TTC549 (cell line): Measurements from ENCODE around the gene LSAMP.

Source experiments
- FAIRE-seq: peaks from 2 replicates; lab custom pipeline; 2012; peaks lifted over from hg19 to GRCh38; lab: Jason Lieb, UNC

LSAMP gene

DNA sequence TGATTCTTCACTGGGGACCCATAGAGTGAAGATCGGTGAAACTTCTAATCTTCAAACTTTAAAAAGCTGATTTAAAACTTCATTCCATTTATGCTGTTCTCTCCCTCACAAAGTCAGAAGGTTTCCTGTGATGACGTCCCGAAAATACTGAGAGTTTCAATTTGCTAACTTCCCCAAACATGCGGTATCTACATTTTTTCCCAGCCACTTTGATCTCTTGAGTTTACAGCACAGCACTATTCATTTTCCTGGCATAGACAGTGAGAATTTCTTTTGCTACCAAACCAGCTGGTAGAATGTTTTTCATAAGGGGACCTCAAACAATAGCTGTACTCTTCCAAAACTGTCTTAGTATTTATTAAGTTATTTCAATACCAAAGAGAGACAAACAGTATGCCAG is 156.8 kb downstream of the LSAMP start:
- FAIRE-seq: no peak

DNA sequence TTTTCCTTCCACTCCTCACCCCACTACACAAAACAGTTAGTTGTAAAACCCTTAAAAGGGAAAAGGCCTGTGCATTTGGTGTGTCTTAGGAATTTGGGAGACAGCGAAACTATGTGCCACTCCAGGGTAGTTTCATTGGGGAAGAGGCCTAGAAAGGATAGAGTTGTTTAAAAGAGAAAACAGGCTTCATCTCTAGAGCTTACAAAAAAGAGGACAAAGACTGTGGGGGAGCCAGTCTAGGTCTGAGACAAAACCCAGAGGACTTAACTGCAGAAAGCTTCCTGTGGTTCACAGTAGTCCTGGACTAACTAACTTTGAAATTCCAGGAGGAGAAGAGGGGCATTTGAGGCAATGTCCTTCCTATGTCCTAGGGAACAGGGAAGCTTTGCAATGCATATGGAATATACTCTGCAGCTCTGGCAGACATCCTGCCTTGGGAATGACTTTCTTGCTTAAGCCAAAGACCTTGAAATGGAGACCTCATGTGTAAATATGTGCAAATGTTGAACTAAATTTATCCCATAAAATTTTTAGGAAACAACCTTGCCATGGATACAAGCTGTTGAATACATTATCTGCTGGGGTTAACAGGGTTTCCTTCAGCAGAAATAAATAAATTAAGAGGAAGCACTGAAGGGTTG is 159.4 kb downstream of the LSAMP start:
- FAIRE-seq: no peak

DNA sequence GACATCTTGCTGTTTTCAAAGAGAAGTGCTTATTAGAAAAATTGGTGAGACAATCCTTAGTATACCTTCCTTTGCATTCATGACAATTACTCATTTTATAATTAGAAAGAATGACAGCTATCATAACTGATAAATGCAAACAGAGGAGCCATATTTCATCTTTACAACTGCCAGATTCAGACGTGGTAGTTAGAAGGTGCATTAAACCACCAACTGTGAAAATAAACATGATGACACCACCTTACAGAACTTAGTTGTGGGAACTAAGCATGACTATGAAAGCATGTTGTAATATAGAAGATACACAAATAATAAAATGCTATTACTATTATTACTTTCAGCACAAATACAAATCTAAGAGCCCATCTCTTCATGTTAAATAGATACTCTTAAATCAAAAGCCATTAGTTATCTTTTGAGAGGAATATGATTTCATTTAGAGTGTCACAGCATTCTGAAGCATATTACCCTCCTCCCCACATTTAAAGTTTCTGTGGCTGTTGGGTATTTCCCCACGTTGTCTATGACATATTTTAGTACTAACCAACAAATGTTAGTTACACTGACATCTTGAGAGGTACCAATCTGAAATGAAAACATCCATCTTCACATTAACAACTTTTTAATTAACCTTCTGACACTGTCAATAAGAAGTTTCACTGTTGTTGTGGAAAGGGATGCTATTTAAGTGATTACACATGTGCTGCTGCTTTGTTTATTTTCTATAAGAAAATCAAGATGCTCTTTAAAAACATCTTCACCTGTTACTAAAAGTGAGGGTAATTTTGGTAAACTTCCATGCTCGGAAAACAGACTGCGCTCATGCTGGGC is 163.8 kb downstream of the LSAMP start:
- no peak for FAIRE-seq

DNA sequence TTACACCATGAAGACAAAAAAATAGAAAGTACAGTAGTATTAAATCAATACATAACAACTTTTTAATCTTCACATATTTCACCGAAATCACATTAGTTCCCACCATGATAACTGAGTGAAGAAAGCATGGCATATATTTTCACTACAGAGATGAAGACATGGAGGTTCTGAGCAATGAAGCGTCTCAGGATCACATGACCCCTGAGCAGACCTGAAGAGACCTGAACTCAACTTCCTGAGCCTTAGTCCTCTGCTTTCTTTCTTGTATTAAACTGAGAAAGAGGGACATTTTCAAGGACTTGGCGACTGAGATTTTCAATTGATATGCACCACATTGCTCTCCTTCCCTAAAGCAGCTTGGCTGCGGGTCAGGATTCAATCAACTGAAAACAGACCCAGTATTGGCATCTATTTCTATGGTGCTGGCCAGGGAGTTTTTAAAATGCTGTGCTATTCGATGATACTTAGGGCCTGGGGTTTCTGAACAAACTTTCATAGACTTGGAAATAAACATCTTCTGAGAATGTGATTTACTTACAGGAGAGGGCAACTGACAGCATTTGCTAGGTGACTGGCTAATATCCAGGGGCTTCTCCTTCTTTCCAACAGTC is 165.1 kb downstream of the LSAMP start:
- no peak for FAIRE-seq

DNA sequence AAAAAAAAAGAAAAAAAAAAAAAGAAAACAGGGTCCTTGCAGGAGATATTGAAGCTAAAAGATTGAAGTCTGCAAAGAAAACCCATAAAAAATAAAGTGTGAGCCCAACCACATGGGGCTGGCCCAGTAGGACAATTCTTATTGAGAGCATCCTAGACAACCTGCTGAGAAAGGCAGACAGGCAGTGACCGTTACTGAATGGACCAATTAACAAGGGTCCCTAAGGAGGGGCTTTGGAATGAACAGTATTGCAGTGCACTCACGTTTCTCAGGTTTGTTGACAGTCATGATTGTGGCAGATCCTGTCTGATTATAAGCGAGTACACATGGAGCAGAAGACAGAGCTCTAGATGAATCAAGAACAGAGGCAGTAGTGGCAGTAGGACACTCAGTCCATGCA is 168.6 kb downstream of the LSAMP start:
- FAIRE-seq: no peak

DNA sequence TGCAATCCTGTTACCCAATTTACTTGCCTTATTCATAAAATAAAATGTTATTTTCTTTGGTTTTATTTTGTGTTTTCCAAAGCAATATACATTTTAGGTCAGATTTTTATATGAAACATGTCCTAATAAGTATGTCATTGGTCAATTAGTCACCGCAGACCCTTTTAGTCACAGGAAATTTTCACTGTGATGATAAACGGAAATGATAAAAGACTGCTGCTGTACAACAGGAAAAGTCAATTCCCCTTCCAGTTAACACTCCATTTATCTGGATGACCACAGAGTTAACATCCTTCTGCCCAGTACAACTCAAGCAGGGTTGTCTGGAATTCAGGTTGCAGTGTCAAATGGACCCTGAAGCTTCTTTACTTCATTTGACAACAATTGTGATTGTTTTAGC is 175.2 kb downstream of the LSAMP start:
- FAIRE-seq: no peak

DNA sequence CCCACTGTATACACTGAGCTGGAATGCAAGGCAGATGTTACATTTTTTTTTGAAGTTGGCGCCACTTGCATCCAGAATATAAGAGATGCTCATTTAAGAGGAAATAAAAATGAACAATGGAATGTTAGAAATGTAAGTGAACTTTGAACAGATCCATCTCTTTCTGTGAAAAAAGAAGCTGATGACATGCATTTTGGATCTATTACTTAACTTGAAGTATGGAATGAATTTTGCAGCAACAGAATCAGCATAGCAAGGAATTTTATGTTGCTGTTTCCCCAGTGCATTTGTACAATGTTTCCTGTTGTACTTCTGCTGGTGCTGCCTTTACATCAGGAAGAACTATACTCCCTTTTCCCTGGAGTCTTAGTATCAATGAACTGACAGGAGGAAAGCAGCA is 178.2 kb downstream of the LSAMP start:
- no peak for FAIRE-seq

DNA sequence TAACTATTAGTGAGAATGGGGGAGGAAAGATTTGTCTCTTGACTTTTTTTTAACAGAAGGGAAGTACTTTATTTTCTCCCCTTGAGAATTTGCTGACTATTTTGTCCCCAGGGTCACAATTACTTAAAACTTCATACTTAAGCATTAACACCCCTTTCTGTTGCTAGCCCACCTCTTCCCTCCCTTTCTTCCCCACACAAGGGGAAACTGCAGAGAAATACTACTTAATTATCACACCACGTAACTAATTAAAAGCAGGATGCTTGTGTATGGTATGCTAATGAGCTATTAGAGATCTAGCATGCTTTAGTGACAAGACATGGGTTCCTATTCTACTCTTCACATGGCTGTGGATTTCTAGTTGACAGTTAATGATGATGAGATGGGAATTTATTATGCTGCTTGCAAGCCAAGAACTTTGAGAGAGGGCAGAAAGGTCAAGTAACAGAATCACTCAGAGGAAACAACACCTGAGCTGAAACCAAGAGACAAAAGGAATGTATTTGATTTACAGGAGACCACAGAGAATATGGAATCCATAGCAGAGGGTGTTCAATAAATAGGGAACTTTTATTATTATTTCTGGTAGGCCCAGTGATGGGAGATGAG is 179.2 kb downstream of the LSAMP start:
- no peak for FAIRE-seq

DNA sequence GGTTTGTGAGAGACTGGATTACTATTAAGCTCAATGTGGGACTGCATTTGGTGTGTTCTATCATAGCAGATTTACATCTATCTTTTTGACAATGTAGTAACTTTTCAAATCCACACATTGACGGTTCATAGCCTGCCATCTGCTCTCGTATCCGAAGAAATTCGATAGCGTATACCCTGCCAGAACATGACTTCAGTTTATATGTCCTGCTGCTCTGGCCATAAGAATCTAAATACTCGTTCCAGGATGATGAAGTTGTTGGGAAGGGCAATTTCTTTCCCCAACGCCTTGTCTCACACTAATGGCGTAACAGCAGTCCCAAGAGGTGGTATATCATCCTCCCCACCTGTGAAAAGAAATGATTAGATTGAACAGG is 180.0 kb downstream of the LSAMP start:
- no peak for FAIRE-seq

DNA sequence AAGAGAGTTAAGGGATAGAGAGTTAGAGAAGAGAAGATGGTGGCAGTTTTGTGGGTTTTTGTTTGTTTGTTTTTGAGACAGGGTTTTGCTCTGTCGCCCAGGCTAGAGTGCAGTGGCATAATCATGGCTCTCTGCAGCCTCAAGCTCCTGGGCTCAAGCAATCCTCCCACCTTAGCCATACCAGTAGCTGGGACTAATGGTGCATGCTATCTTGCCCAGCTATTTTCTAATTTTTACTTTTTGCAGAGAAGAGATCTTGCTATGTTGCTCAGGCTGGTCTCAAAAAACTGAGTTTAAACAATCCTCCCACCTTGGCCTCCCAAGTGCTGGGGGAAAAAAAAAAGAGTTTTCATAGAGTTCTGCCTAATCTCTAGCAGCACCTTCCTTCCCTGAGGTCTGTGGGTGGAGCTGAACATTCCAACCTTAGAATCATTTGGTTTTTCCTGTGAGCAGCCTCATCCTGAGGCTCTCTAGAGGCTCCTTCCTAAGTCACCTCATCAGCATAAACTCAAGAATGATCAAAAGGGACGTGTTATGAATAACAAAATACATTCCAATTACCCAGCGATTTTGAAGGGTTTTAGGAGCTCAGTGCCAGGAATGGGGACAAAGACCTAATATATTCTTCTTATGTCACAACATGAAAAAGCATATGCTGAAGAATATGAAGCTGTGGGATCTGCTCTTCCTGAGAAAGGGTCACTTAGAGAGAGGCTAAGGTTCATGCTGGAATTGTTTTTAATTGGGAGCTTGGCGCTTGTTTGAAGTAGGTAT is 180.6 kb downstream of the LSAMP start:
- no peak for FAIRE-seq

DNA sequence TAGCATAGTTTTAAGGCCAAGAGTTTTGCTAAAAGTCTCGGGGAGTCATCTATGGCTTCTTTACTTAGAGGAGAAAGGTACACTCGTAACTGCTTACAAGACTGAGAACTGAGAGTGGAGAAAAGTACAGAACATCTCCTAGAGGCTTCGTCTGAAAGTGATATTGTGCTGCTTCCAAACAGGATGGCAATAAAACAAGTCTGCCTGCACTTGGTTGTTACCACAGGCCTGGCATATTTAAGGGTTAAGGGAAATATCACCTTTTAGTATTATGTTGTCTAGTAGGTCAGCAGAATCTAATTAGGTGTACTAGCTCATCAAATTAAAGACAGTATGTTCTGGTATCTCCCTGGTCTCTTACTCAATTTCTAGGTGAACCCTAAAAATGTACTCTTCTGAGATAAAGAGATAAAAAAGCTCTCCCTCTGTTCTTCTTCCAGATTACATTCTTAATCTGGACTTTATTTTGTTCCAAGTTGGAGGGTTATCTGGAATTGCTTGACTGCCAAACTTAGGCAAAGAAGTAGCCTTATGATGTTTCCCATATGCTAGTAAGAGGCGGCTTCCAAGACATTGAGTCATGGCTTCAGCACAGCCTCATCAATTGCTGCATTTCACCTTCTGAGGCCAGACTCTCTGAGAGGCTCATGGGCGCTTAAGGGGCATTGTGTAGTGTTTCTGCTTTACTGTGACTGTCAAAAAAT is 181.3 kb downstream of the LSAMP start:
- FAIRE-seq: no peak

DNA sequence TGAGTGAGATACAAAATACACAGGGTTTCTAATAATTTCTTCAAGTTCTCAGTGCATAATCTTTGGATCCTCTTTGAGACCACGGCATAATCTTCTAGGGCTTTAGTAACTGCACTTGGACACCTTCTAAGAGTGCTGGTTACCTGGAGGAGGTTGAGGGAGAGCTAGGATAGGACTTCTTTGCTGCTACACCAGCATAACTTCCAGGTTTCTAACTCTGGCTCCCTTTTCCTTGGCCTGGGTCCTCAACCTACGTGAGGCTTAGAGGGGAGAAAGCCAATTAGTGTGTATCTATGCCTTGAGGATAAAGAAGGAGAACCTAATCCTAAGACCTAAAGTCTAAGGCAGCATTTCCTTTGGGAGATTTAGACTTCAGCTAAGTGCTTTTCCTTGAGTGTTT is 184.8 kb downstream of the LSAMP start:
- no peak for FAIRE-seq

DNA sequence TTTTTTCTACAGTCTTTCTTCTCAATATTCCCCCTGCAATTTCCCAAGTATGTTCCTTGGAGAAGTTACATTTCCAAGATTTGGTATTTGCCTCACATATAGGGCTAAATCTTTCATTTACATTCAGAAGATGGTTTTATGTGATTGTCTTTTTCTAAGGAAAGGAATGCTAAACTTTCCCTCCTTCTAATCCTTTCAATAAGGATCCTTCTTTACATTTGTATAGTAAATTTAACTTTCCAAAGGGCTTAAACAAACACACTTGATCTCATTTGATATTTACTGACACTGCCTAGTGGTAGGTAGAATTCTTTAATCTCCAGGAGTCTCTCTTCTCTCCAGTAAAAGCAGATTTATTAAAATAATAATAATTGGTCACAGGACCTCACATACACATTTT is 185.3 kb downstream of the LSAMP start:
- no peak for FAIRE-seq

DNA sequence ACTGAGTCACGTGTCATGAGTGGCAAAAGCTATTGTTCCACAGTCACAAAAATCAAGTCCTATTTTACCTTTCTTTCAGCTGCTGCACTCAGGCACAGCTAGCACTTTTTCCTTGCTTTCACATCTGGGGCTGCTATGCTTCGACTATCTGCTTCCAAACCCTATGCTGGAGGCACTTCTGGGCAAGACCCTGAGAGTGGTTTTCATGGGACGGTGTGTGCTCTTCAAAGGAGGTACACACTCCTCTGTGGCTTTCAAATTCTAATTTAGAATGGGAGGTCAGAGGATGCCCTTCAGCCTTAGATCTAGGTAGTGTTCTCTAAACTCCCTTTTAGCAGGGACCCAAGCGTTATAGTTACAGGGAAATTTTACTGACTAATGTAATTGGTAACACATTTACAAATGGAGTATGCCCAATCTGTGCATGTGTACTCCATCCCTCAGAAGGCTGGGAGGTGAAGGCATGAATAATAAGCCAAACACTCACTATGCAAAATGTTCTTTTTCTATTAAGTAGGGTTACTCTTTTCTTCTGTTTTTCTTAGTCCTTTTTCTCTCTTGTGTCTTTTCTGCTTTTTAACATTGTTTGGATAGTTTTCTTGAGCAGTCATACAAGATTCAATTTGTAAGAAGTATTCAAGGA is 188.3 kb downstream of the LSAMP start:
- no peak for FAIRE-seq

DNA sequence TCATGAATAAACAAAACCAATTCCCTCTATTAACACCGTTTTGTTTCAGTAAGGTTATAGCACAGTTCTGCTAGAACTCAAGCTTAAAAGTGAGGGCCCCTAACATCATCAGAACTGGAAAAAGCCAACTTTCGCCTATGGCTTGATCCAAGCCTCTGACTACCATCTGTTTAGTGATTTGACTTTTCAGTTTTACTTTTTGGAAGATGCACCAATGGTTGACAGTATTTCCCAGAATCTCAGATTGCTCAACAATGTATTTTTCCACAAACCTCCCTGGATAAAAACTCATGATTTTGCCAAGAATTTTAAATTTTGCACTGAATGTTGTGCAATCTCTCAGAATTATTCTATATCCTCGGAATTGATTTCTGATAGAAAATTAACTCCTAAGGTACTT is 190.7 kb downstream of the LSAMP start:
- no peak for FAIRE-seq

DNA sequence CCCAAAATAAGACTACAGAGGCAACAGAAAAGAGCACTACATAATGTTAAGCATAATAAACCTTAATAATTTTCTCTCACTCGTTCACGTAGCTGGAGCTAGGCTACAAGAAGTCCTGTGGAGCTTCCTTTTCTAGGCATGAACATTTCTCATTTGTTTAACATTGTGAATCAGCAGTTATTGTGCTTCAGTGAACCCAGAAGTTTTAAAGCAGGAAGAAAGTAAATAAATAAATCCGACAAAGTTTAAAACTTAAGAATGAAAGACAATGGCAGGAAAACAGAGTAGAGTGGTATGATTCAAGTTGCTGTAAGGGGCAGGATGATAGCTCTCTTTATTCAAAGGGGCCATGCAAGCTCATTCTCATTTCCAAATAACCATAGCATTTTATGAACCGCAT is 191.8 kb downstream of the LSAMP start:
- no peak for FAIRE-seq

DNA sequence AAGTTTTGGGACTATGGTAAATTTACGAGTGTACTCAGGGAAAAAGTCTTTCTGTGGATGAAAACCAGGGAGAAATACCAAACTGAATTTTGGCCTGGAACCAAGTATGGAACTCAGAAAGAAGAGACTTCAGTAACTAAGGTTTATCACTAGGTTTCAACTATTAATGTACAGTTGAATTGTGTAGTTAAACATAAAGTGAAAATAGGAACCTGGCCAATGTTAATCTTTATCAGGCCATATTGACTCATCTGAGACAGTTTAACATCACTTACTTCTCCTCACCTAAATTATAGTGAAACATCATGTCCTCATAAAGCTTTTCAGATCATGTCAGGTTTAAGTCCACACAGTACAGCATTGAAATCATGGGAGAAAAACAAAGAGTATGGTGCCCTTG is 197.7 kb downstream of the LSAMP start:
- FAIRE-seq: no peak

DNA sequence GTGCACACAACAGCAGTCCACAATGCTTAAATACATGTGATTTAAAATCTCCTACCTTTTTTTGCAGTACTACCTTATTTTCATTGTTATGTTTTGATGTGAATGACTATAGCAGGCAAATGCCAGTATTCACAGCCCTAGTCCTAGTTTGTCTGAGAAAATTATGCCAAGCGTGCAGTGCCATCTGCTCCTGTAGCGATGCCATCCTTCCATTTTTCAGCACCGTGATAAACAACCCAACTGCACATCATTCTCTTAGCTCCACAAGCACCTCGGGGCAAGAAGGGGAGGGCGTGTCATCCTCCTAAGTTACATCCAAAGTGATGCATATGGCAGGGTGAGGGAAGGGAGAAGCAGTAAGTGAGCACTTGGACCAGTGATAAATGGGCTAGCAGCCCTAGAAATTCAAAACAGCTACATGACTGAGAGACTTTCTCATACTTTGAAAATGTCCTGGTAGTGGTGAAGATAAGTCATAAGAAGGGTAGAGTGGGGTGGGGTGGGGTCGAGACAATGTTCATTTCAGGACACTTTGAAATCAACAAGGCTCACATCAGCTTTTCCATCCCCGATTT is 198.8 kb downstream of the LSAMP start:
- FAIRE-seq: no peak

DNA sequence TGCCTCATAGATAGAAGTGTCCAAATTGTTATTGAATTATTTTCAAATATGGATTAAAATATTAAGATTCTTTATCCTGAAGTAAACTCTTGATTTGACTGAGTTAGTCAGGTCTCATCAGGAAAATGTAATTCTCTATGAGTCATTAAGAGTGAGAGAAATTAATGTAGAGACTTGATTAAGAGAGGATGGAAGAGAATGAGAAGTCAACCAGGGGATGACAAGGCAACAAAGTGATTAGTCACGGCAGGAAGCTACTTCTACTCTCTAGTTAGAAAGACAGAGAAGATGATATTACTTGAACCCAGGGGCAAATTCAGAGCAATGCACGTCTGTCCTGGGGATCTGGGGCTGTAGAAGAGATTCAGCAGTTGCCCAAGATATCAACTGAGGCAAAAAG is 202.5 kb downstream of the LSAMP start:
- FAIRE-seq: no peak

DNA sequence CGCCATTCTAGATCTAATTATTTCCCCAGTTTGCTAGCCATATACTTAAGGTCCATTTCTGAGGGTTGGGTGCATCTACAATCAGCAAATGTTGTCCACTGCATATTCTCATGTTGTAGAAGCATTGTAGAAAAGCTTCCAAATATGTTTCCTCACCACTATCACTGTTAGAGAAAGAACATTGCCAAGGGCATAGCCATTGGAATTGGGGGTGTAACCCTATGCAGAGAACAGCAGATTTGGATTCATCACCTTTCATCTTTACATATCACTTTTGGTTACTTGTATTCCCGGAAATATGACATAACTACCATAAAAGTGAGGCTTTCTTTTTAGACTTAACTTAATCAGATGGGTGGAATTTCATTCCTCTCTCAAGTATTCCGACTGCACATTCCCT is 203.6 kb downstream of the LSAMP start:
- FAIRE-seq: no peak

DNA sequence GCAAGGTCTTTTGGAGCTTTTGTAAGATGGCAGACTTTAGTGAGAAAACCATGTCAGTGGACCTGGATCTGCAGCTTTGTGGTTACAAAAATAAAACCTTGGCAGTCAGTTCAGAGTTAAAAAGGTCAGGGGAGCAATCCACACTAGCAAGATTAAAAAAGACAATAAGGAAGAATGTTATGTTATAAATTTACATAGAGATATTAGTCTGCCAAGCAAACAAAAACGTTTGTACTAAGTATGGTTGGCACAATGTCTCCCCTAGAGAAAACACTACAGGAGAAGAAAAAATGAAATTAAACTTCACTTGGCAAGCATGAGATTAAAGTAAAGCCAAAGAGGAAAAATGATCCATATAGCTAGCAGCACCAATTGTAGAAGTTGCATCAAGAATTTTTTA is 205.0 kb downstream of the LSAMP start:
- no peak for FAIRE-seq
